ENCODE measurements around the gene CRMP1. TPM values are rescaled to one million over a fixed set of nuclear protein-coding genes. Genes with fewer than 3 reads are reported as not detected.

The CRMP1 gene
- polyA plus RNA-seq, 1 donor (not counting 4 experiments of a cell fraction or from before 2014, with no cell fraction given) = 0.03 TPM

DNA sequence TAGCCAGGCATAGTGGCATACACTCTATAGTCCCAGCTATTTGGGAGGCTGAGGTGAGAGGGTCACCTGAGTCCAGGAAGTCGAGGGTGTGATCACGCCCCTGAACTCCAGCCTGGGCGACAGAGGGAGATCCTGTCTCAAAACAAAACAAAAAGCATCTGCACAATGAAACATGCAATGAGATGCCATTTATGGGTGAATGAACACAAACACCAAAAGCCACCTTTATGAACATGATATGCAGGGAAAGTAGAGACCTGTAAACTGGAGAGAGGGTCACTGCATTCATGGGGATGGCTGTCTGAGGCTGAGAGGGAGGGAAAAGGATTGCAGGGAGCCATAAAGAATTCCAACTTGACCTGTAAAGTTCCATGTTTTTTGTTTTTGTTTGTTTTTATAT is 111.2 kb downstream of the CRMP1 start:
- FAIRE-seq = no peak
- Histone ChIP-seq H2AFZ (ENCODE audit: control insufficient read depth, low read length) (no peak overlapping the region), H3K27me3 (ENCODE audit: control insufficient read depth, extremely low read depth, insufficient read depth, low read length) (no peaks in the 10 kb centered on the region), H3K4me1 (ENCODE audit: control insufficient read depth, extremely low read depth, insufficient read depth, low read length) (no peaks in the 10 kb centered on the region), H3K9ac (ENCODE audit: control insufficient read depth, extremely low read depth, insufficient read depth, low read length) (no peak overlapping the region), H3K4me2 (ENCODE audit: control insufficient read depth, extremely low read depth, insufficient read depth, low read depth, low read length) (no peak overlapping the region), H3K9me1 (ENCODE audit: control insufficient read depth, extremely low read depth, insufficient read depth, low read length) (no peaks in the 10 kb centered on the region), H3K4me3 (ENCODE audit: control insufficient read depth in 2 of 3, extremely low read depth in 1 of 3, insufficient read depth in 2 of 3, low read depth in 1 of 3, low read length in 3 of 3) (no peak overlapping the region), H3K27ac (ENCODE audit: control insufficient read depth, insufficient read depth, low read length) (no peak overlapping the region), H4K20me1 (ENCODE audit: control insufficient read depth, extremely low read depth, insufficient read depth, low read length) (no peaks in the 10 kb centered on the region), H3K9me3 (ENCODE audit: control insufficient read depth, low read depth, low read length) (peaks cover 3% of the 10 kb centered on the region), H3K79me2 (ENCODE audit: control insufficient read depth, insufficient read depth, low read length) (peaks cover 3% of the 10 kb centered on the region), H3K36me3 (ENCODE audit: control insufficient read depth in 2 of 2, extremely low read depth in 1 of 2, insufficient read depth in 2 of 2, low read length in 2 of 2) (peaks cover 14 to 21% of the 10 kb centered on the region in 2 experiments)
- dilution Hi-C loops (cut with MboI; ENCODE audit: extremely low pct_ligation_motif_present, low sequenced_read_pairs) = no loop called here
- DNase-seq (ENCODE audit: low read depth, low spot score) = no peak
- no peak for TF ChIP-seq EZH2 (IDR thresholded peaks at IDR 0.05; ENCODE audit: low read length)
- TF ChIP-seq, protein P1, sequence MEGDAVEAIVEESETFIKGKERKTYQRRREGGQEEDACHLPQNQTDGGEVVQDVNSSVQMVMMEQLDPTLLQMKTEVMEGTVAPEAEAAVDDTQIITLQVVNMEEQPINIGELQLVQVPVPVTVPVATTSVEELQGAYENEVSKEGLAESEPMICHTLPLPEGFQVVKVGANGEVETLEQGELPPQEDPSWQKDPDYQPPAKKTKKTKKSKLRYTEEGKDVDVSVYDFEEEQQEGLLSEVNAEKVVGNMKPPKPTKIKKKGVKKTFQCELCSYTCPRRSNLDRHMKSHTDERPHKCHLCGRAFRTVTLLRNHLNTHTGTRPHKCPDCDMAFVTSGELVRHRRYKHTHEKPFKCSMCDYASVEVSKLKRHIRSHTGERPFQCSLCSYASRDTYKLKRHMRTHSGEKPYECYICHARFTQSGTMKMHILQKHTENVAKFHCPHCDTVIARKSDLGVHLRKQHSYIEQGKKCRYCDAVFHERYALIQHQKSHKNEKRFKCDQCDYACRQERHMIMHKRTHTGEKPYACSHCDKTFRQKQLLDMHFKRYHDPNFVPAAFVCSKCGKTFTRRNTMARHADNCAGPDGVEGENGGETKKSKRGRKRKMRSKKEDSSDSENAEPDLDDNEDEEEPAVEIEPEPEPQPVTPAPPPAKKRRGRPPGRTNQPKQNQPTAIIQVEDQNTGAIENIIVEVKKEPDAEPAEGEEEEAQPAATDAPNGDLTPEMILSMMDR (optimal IDR thresholded peaks at IDR 0.05 in 1 of 3, IDR thresholded peaks at IDR 0.05 in 1 of 3, conservative IDR thresholded peaks at IDR 0.05 in 1 of 3; ENCODE audit: extremely low read depth in 1 of 3, insufficient read depth in 2 of 3, low read length in 3 of 3) = no peak

DNA sequence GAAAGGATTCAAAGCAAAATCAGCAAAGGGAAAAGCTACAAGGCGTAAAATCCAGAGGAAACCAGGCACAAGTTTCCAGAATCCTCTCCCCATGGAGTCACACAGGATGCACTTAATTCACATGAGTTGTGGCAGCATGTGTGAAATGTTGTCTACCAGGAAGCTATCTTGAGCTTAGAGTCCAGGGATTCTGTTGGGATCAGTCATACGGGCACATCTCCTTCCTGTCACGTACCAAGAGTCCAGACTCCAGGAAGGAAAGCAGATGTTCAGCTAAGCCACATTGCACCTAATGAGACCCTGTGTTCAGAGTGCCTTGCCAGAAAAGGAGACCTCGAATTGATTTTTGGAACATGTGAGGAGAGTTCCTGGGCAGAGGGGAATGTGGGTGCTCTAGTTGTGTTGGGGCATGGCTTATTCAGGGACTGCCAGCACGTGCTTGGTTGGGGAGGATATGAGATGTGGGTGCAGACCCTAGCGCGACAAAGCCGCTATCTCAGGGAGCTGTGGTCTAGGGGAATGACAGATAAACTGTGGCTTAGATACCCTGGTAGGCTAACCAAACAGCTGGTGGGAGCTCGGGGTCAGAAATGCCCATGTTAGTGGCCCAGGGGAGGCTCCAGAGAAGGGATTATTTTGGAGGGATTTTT is 111.9 kb downstream of the CRMP1 start:
- FAIRE-seq = no peak

More for the DNA sequence above, 111.9 kb downstream of the CRMP1 start:
- Histone ChIP-seq H3K36me3 (ENCODE audit: control insufficient read depth in 2 of 2, extremely low read depth in 1 of 2, insufficient read depth in 2 of 2, low read length in 2 of 2) (peaks cover 14 to 18% of the 10 kb centered on the region in 2 experiments), H3K9ac (ENCODE audit: control insufficient read depth, extremely low read depth, insufficient read depth, low read length) (no peak overlapping the region), H3K4me2 (ENCODE audit: control insufficient read depth, extremely low read depth, insufficient read depth, low read depth, low read length) (no peak overlapping the region), H3K27ac (ENCODE audit: control insufficient read depth, insufficient read depth, low read length) (no peak overlapping the region), H3K4me1 (ENCODE audit: control insufficient read depth, extremely low read depth, insufficient read depth, low read length) (no peaks in the 10 kb centered on the region), H2AFZ (ENCODE audit: control insufficient read depth, low read length) (no peak overlapping the region), H3K79me2 (ENCODE audit: control insufficient read depth, insufficient read depth, low read length) (peaks cover 6% of the 10 kb centered on the region), H3K9me1 (ENCODE audit: control insufficient read depth, extremely low read depth, insufficient read depth, low read length) (no peaks in the 10 kb centered on the region), H3K27me3 (ENCODE audit: control insufficient read depth, extremely low read depth, insufficient read depth, low read length) (no peaks in the 10 kb centered on the region), H4K20me1 (ENCODE audit: control insufficient read depth, extremely low read depth, insufficient read depth, low read length) (no peaks in the 10 kb centered on the region), H3K9me3 (ENCODE audit: control insufficient read depth, low read depth, low read length) (peaks cover 8% of the 10 kb centered on the region), H3K4me3 (ENCODE audit: control insufficient read depth in 2 of 3, extremely low read depth in 1 of 3, insufficient read depth in 2 of 3, low read depth in 1 of 3, low read length in 3 of 3) (no peak overlapping the region)
- no peak for DNase-seq (ENCODE audit: low read depth, low spot score)
- dilution Hi-C loops (cut with MboI; ENCODE audit: extremely low pct_ligation_motif_present, low sequenced_read_pairs) = no loop called here
- TF ChIP-seq, protein P1 (optimal IDR thresholded peaks at IDR 0.05 in 1 of 3, IDR thresholded peaks at IDR 0.05 in 1 of 3, conservative IDR thresholded peaks at IDR 0.05 in 1 of 3; ENCODE audit: extremely low read depth in 1 of 3, insufficient read depth in 2 of 3, low read length in 3 of 3) = no peak
- TF ChIP-seq EZH2 (IDR thresholded peaks at IDR 0.05; ENCODE audit: low read length) = no peak

Data from keratinocyte (primary cell).